MM.1S (cell line): ENCODE measurements around the gene ERCC1.

Experiments used
- DNase-seq: peaks from one replicate; pipeline ENCODE4 v3.0.0-alpha.2; 2015
- H2AFZ ChIP-seq: fragments of 300-600 bp; sonication (generic); 2 replicates; pipeline ENCODE4 v1.6.0; 2016; ENCODE audit warnings: antibody characterized with exemption, low read length
- H3F3A ChIP-seq: fragments of 300-600 bp; sonication (generic); 2 replicates; pipeline ENCODE4 v1.6.1; 2016; ENCODE audit warnings: mild to moderate bottlenecking, antibody characterized with exemption, low read length, moderate library complexity, mixed read lengths; ENCODE audit not compliant: insufficient read depth
- H3K27ac ChIP-seq: fragments of 300-600 bp; sonication (generic); 2 replicates; pipeline ENCODE4 v1.5.1; 2016; ENCODE audit warnings: mild to moderate bottlenecking, low read length
- H3K27me3 ChIP-seq: fragments of 300-600 bp; sonication (generic); replicated peaks from 2 replicates; pipeline ENCODE4 v1.6.0; 2016; ENCODE audit warnings: low read length; ENCODE audit not compliant: insufficient read depth
- H3K36me3 ChIP-seq: fragments of 300-600 bp; sonication (generic); replicated peaks from 2 replicates; pipeline ENCODE4 v1.6.1; 2016; ENCODE audit warnings: mild to moderate bottlenecking, low read length, mixed read lengths; ENCODE audit not compliant: insufficient read depth
- H3K4me1 ChIP-seq: fragments of 300-600 bp; sonication (generic); 2 replicates; pipeline ENCODE4 v1.6.1; 2016; ENCODE audit warnings: low read length, mixed read lengths
- H3K4me2 ChIP-seq: fragments of 300-600 bp; sonication (generic); 2 replicates; pipeline ENCODE4 v1.6.0; 2016; ENCODE audit warnings: low read depth, low read length
- H3K4me3 ChIP-seq: fragments of 300-600 bp; sonication (generic); 2 replicates; pipeline ENCODE4 v1.5.1; 2016; ENCODE audit warnings: low read length, mixed read lengths
- H3K79me2 ChIP-seq: fragments of 300-600 bp; sonication (generic); 2 replicates; pipeline ENCODE4 v1.6.1; 2016; ENCODE audit warnings: mixed run types, low read length, mixed read lengths
- H3K9ac ChIP-seq: fragments of 300-600 bp; sonication (generic); 2 replicates; pipeline ENCODE4 v1.6.1; 2016; ENCODE audit warnings: low read length, mixed read lengths
- H3K9me2 ChIP-seq: fragments of 300-600 bp; sonication (generic); replicated peaks from 2 replicates; pipeline ENCODE4 v1.6.1; 2016; ENCODE audit warnings: mild to moderate bottlenecking, low read length, mixed read lengths; ENCODE audit not compliant: insufficient read depth
- H3K9me3 ChIP-seq: fragments of 300-600 bp; sonication (generic); replicated peaks from 2 replicates; pipeline ENCODE4 v1.6.1; 2016; ENCODE audit warnings: mild to moderate bottlenecking, low read length, mixed read lengths; ENCODE audit not compliant: insufficient read depth
- H4K20me1 ChIP-seq: fragments of 300-600 bp; sonication (generic); 2 replicates; pipeline ENCODE4 v1.6.1; 2016; ENCODE audit warnings: mild to moderate bottlenecking, low read length, moderate library complexity, mixed read lengths; ENCODE audit not compliant: insufficient read depth
- CTCF ChIP-seq: fragments of 300-600 bp; sonication (generic); IDR thresholded peaks from 2 replicates; pipeline ENCODE4 v1.5.1; 2016; ENCODE audit warnings: antibody characterized with exemption, low read length, mixed read lengths
- EZH2 ChIP-seq: fragments of 300-600 bp; sonication (generic); optimal IDR thresholded peaks from 2 replicates; pipeline ENCODE3; 2017; ENCODE audit warnings: low read depth, mild to moderate bottlenecking, antibody characterized with exemption, low read length, mixed read lengths
- EZH2phosphoT487 ChIP-seq: fragments of 300-600 bp; sonication (generic); IDR thresholded peaks from 2 replicates; pipeline ENCODE4 v1.6.1; 2018; ENCODE audit warnings: antibody characterized with exemption, low read length

Gene ERCC1

GRCh38 chr19:45407091-45407375 is 16.7 kb downstream of the ERCC1 start:
- H3K9me3 ChIP-seq = no peaks in the 10 kb centered on the region
- H3K9me2 ChIP-seq = no peaks in the 10 kb centered on the region
- TF ChIP-seq EZH2 (no peak), EZH2phosphoT487 (no peak), CTCF (no peak)
- H2AFZ ChIP-seq = peak overlapping the region; percentile 93; the same call in 1 of the 2 replicates
- H3K9ac ChIP-seq = peak overlapping the region; percentile 89
- H3K4me3 ChIP-seq = peak overlapping the region; percentile 95
- H3F3A ChIP-seq = no peaks in the 10 kb centered on the region
- DNase-seq = no peak
- no peak overlapping the region for H3K27ac ChIP-seq
- H3K4me2 ChIP-seq = peak overlapping the region; percentile 98
- no peaks in the 10 kb centered on the region for H3K4me1 ChIP-seq
- H3K36me3 ChIP-seq = no peaks in the 10 kb centered on the region
- H3K79me2 ChIP-seq = peaks cover 28% of the 10 kb centered on the region
- H4K20me1 ChIP-seq = no peaks in the 10 kb centered on the region
- no peaks in the 10 kb centered on the region for H3K27me3 ChIP-seq

DNA sequence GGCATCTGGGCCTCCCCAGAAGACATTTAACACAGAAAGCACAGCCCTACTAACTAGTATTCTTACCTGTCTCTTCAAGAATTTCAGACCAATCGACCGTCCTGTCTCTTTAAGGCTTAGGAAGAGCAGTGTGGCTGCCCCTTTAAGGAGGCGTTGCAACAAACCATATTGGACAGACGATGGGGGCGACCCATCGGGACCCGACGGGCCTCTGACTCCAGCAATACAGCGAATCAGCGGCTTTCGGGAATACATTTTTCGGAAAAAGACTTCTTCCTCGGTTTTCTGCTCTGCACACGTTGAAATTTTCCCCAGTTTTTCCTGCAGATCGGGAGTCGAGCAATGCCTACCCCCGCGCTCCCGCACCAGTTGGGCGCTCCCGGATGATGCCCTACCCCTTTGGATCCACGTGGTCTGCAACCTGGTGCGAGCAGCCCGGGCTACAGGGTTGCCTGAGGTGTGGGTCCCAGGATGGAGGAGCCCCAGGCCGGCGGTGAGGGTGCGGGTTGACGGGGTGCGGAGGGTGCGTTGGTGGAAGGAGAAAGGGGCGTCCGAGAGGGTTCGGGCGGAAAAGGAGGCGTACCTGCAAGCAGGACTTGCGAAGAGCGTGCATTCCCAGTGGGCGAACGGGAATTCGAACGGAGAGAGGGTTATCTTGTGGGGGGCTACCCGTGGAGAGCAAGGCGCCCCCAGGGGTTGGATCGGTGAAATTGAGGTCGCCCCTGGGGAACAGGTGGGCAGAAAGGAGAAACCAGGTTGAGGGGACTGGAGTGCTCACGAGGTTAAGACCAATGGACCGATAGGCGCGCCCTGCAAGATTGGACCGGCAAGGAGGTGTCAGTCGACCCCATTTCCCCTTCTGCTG is 17.3 kb downstream of the ERCC1 start, which contains the start of gene POLR1G:
Gene POLR1G, plus strand, starts transcription at position 419 of the 865 bp plus-strand sequence. Its CDS starts 53 bp downstream, at position 472.
- peaks cover 28% of the 10 kb centered on the region for H3K79me2 ChIP-seq
- no peak for TF ChIP-seq EZH2
- no peak for TF ChIP-seq CTCF
- TF ChIP-seq EZH2phosphoT487 = no peak
- H2AFZ ChIP-seq = peak within 1 kb of the TSS; percentile 93
- H3K9me2 ChIP-seq = no peaks in the 10 kb centered on the region
- peak within 1 kb of the TSS; percentile 89 for H3K9ac ChIP-seq
- H3K27me3 ChIP-seq = no peaks in the 10 kb centered on the region
- DNase-seq = peak; percentile 91
- no peaks in the 10 kb centered on the region for H3K4me1 ChIP-seq
- peak within 1 kb of the TSS; percentile 95 for H3K4me3 ChIP-seq
- peak within 1 kb of the TSS; percentile 98 for H3K4me2 ChIP-seq
- no peaks in the 10 kb centered on the region for H3K9me3 ChIP-seq
- no peaks in the 10 kb centered on the region for H4K20me1 ChIP-seq
- H3F3A ChIP-seq = no peaks in the 10 kb centered on the region
- H3K27ac ChIP-seq = peak within 1 kb of the TSS; percentile 75
- no peaks in the 10 kb centered on the region for H3K36me3 ChIP-seq

GRCh38 chr19:45405435-45406225 is 18.1 kb downstream of the ERCC1 start:
- no peaks in the 10 kb centered on the region for H4K20me1 ChIP-seq
- peak; percentile 85 for DNase-seq
- peaks cover 28% of the 10 kb centered on the region for H3K79me2 ChIP-seq

More at GRCh38 chr19:45405435-45406225, 18.1 kb downstream of the ERCC1 start:
- peak overlapping the region; percentile 75 for H3K27ac ChIP-seq
- H3F3A ChIP-seq = no peaks in the 10 kb centered on the region
- peak overlapping the region; percentile 93 for H2AFZ ChIP-seq
- H3K9ac ChIP-seq = peak overlapping the region; percentile 89
- no peaks in the 10 kb centered on the region for H3K9me3 ChIP-seq
- peak overlapping the region; percentile 98 for H3K4me2 ChIP-seq
- no peak for TF ChIP-seq EZH2phosphoT487
- no peaks in the 10 kb centered on the region for H3K4me1 ChIP-seq
- peak overlapping the region; percentile 95 for H3K4me3 ChIP-seq
- no peaks in the 10 kb centered on the region for H3K27me3 ChIP-seq
- H3K9me2 ChIP-seq = no peaks in the 10 kb centered on the region
- no peaks in the 10 kb centered on the region for H3K36me3 ChIP-seq
